Testis (tissue), 2 donors: ENCODE results near the gene FOLR3.

Source experiments
- POLR2A ChIP-seq: fragments of 450-650 bp; IDR thresholded peaks from one replicate; pipeline ENCODE4 v1.6.1; 2017; ENCODE audit warnings: antibody characterized with exemption, mild to moderate bottlenecking, moderate library complexity
- TF ChIP-seq, protein P1 (sequence below), 3 experiments: fragments of 450-650 bp in 2 of 3; fragments of 200-600 bp in 1 of 3; sonication (generic) in 1 of 3; IDR thresholded peaks; one replicate each; pipeline ENCODE4 v1.5.1; 2016 to 2019; ENCODE audit warnings: antibody characterized with exemption in 3 of 3, mild to moderate bottlenecking in 2 of 3, moderate library complexity in 1 of 3

DNA sequence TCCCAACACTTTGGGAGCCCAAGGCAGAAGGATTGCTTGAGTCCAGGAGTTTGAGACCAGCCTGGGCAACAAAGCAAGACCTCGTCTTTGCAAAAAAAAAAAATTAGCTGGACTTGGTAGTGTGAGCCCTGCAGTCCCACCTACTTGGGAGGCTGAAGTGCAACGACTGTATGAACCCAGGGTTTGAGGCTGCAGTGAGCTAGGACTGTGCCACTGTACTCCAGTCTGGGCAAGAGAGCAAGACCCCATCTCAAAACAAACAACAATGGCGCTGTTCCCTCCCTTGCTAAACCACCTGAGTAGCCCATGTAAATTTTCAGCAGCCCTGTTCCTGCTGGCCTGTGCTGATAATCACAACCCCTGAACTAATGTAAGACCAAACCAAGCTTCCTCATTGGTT lies 35.5 kb upstream of the FOLR3 start:
- TF ChIP-seq, protein P1, sequence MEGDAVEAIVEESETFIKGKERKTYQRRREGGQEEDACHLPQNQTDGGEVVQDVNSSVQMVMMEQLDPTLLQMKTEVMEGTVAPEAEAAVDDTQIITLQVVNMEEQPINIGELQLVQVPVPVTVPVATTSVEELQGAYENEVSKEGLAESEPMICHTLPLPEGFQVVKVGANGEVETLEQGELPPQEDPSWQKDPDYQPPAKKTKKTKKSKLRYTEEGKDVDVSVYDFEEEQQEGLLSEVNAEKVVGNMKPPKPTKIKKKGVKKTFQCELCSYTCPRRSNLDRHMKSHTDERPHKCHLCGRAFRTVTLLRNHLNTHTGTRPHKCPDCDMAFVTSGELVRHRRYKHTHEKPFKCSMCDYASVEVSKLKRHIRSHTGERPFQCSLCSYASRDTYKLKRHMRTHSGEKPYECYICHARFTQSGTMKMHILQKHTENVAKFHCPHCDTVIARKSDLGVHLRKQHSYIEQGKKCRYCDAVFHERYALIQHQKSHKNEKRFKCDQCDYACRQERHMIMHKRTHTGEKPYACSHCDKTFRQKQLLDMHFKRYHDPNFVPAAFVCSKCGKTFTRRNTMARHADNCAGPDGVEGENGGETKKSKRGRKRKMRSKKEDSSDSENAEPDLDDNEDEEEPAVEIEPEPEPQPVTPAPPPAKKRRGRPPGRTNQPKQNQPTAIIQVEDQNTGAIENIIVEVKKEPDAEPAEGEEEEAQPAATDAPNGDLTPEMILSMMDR (IDR thresholded peaks at IDR 0.05), result no peak
- no peak for TF ChIP-seq POLR2A
